Hepatocyte (in vitro differentiated cells): Measurements from ENCODE around the gene UTF1.

Experiments
- CTCF ChIP-seq: fragments of 200-600 bp; sonication (generic); IDR thresholded peaks from 2 replicates; pipeline ENCODE4 v1.5.1; 2016; ENCODE audit warnings: antibody characterized with exemption, mild to moderate bottlenecking; ENCODE audit not compliant: poor library complexity
- EZH2 ChIP-seq: fragments of 200-600 bp; sonication (generic); IDR thresholded peaks from 2 replicates; pipeline ENCODE4 v1.6.1; 2016; ENCODE audit warnings: antibody characterized with exemption, mild to moderate bottlenecking, borderline replicate concordance
- EZH2phosphoT487 ChIP-seq: fragments of 200-600 bp; sonication (generic); IDR thresholded peaks from one replicate; pipeline ENCODE4 v1.6.1; 2018; ENCODE audit warnings: antibody characterized with exemption, mild to moderate bottlenecking, low read depth, moderate library complexity; ENCODE audit not compliant: unreplicated experiment, severe bottlenecking

GRCh38 chr10:133235932-133236331, 5.9 kb downstream of the UTF1 start:
- TF ChIP-seq CTCF: no peak
- peak; percentile 23 for TF ChIP-seq EZH2phosphoT487
- TF ChIP-seq EZH2: no peak
